PFSK-1 (cell line): ENCODE results near the gene WRAP73.

Experiments
- FOXP2 ChIP-seq: optimal IDR thresholded peaks from 2 replicates; pipeline ENCODE3; 2011; ENCODE audit warnings: borderline replicate concordance, control low read depth, inconsistent platforms; ENCODE audit not compliant: insufficient read depth; ENCODE audit errors: extremely low read length, extremely low read depth
- POLR2AphosphoS5 ChIP-seq: IDR thresholded peaks from 2 replicates; pipeline ENCODE4 v1.6.1; 2012; ENCODE audit warnings: low read depth, mild to moderate bottlenecking, control low read depth, low read length, moderate library complexity
- REST ChIP-seq, 2 experiments: IDR thresholded peaks; 2 replicates each; pipeline versions ENCODE4 v1.6.1 to v1.8.0; 2011 to 2012; ENCODE audit warnings: low read depth in 2 of 2, low read length in 2 of 2, control low read depth in 1 of 2, inconsistent platforms in 1 of 2, mild to moderate bottlenecking in 1 of 2, moderate library complexity in 1 of 2; ENCODE audit not compliant: insufficient read depth in 1 of 2
- SIN3A ChIP-seq: IDR thresholded peaks from 2 replicates; pipeline ENCODE4 v1.6.1; 2012; ENCODE audit warnings: mild to moderate bottlenecking, low read length, moderate library complexity, borderline replicate concordance; ENCODE audit not compliant: insufficient read depth
- TAF1 ChIP-seq: IDR thresholded peaks from 2 replicates; pipeline ENCODE4 v1.6.1; 2012; ENCODE audit warnings: low read length, control low read depth, borderline replicate concordance; ENCODE audit not compliant: insufficient read depth

The WRAP73 gene

GRCh38 chr1:3584915-3585314, 65.0 kb downstream of the WRAP73 start:
- TF ChIP-seq REST (IDR thresholded peaks at IDR 0.05; ENCODE audit: insufficient read depth in 1 of 2, low read depth in 2 of 2, low read length in 2 of 2) (no peak), TAF1 (no peak), FOXP2 (no peak), SIN3A (no peak), POLR2AphosphoS5 (no peak)

DNA sequence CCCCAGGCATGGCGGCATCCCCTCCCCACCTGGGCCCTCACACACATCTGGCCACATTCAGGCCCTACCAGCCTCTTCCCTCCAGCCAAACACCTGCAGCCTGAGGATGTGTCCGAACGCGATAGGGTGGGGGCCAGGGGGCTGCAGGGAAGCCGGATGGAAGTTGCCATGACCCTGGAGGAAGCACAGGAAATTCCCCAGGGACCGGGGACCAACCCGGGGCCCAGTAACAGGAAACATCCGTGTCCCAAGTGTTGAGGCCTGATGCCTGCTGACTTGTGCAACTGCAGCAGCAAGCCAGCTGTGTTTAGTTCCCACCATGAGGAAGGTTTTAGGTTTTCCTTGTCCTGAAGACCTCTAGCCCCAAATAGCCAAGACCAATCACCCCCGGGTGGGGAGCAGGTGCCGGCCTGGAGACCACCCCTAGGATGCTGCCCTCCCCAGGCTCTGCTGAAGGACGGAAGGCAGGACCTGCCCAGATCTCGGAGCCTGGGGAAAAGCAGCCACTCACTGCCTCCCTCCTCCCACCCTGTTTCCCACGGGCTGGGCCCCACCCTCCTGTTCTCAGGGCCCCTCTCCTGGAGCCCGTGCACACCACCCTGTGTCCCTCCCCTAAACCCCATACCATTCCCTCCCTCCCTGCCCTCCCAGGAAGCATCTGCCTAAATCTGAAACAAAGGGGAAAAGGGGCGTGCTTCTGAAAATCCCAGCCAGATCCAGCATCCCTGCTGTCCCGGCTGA, 68.4 kb downstream of the WRAP73 start:
- no peak for TF ChIP-seq POLR2AphosphoS5
- no peak for TF ChIP-seq REST (IDR thresholded peaks at IDR 0.05; ENCODE audit: insufficient read depth in 1 of 2, low read depth in 2 of 2, low read length in 2 of 2)
- no peak for TF ChIP-seq SIN3A
- no peak for TF ChIP-seq FOXP2
- TF ChIP-seq TAF1, result no peak
